GM23338 (cell line): ENCODE measurements around the gene PSIP1. TPM values are rescaled to one million over a fixed set of nuclear protein-coding genes. Genes with fewer than 3 reads are reported as not detected.

ENCODE experiments used
- ATAC-seq: fragments of 200-7000 bp; cut with Tn5 transposase; 3 replicates; pipeline ENCODE4 v1.9.1; 2020
- DNase-seq: peaks from one replicate; pipeline ENCODE4 v3.0.0-alpha.2; 2015; ENCODE audit warnings: low spot score
- H2AFZ ChIP-seq: fragments of 200-600 bp; sonication (generic); 2 replicates; pipeline ENCODE4 v1.8.0; 2016; ENCODE audit warnings: antibody characterized with exemption, mild to moderate bottlenecking, moderate library complexity
- H3F3A ChIP-seq: fragments of 200-600 bp; sonication (generic); replicated peaks from 2 replicates; pipeline ENCODE4 v1.8.0; 2017; ENCODE audit warnings: antibody characterized with exemption, mixed run types, low read depth
- H3K27ac ChIP-seq: fragments of 200-600 bp; sonication (generic); 2 replicates; pipeline ENCODE4 v1.6.1; 2016; ENCODE audit warnings: low read depth
- H3K27me3 ChIP-seq: fragments of 200-600 bp; sonication (generic); 2 replicates; pipeline ENCODE4 v1.8.0; 2016; ENCODE audit warnings: mild to moderate bottlenecking, mixed run types, moderate library complexity; ENCODE audit not compliant: insufficient read depth
- H3K36me3 ChIP-seq: fragments of 200-600 bp; sonication (generic); 2 replicates; pipeline ENCODE4 v1.8.0; 2016; ENCODE audit warnings: mild to moderate bottlenecking; ENCODE audit not compliant: insufficient read depth
- H3K4me1 ChIP-seq: fragments of 200-600 bp; sonication (generic); 2 replicates; pipeline ENCODE4 v1.8.0; 2016; ENCODE audit warnings: mild to moderate bottlenecking, moderate library complexity; ENCODE audit not compliant: insufficient read depth
- H3K4me2 ChIP-seq: fragments of 200-600 bp; sonication (generic); 2 replicates; pipeline ENCODE4 v1.7.1; 2017; ENCODE audit warnings: mixed run types
- H3K4me3 ChIP-seq: fragments of 200-600 bp; sonication (generic); 2 replicates; pipeline ENCODE4 v1.6.1; 2016; ENCODE audit warnings: mixed run types
- H3K79me2 ChIP-seq: fragments of 200-600 bp; sonication (generic); replicated peaks from 2 replicates; pipeline ENCODE4 v1.8.0; 2017; ENCODE audit warnings: mild to moderate bottlenecking; ENCODE audit not compliant: insufficient read depth
- H3K9me2 ChIP-seq: fragments of 200-600 bp; sonication (generic); 2 replicates; pipeline ENCODE4 v1.8.0; 2017; ENCODE audit not compliant: insufficient read depth
- H4K20me1 ChIP-seq: fragments of 200-600 bp; sonication (generic); replicated peaks from 2 replicates; pipeline ENCODE4 v1.8.0; 2017; ENCODE audit warnings: mild to moderate bottlenecking; ENCODE audit not compliant: insufficient read depth
- H3K27ac Mint-ChIP-seq: 2 replicates; pipeline ENCODE4 v1.8.0; 2020; ENCODE audit warnings: inconsistent platforms, mild to moderate bottlenecking, moderate library complexity, mixed read lengths
- H3K27me3 Mint-ChIP-seq: 3 replicates; pipeline ENCODE4 v1.8.0; 2022; ENCODE audit warnings: low read depth, mild to moderate bottlenecking, moderate library complexity, mixed read lengths, inconsistent platforms; ENCODE audit not compliant: insufficient read depth, poor library complexity
- H3K36me3 Mint-ChIP-seq: 3 replicates; pipeline ENCODE4 v1.8.0; 2021; ENCODE audit warnings: low read depth, mild to moderate bottlenecking, inconsistent platforms, moderate library complexity, mixed read lengths
- H3K4me1 Mint-ChIP-seq: 3 replicates; pipeline ENCODE4 v1.8.0; 2020; ENCODE audit warnings: mild to moderate bottlenecking, inconsistent platforms, mixed read lengths
- H3K4me3 Mint-ChIP-seq: 3 replicates; pipeline ENCODE4 v1.8.0; 2021; ENCODE audit warnings: moderate library complexity, mild to moderate bottlenecking, inconsistent platforms, mixed read lengths
- H3K9me3 Mint-ChIP-seq: 3 replicates; pipeline ENCODE4 v1.8.0; 2020; ENCODE audit warnings: moderate library complexity, mild to moderate bottlenecking, inconsistent platforms, mixed read lengths
- CREB1 ChIP-seq: fragments of 250-450 bp; sonication (Bioruptor Pico); IDR thresholded peaks from 2 replicates; pipeline ENCODE4 v1.5.0; 2020; ENCODE audit warnings: low read depth, mild to moderate bottlenecking, moderate library complexity
- EZH2 ChIP-seq: fragments of 200-600 bp; sonication (generic); IDR thresholded peaks from one replicate; pipeline ENCODE4 v1.8.0; 2017; ENCODE audit warnings: antibody characterized with exemption, mild to moderate bottlenecking, low read depth; ENCODE audit not compliant: unreplicated experiment
- EZH2phosphoT487 ChIP-seq: fragments of 200-600 bp; sonication (generic); IDR thresholded peaks from one replicate; pipeline ENCODE4 v1.8.1; 2018; ENCODE audit warnings: antibody characterized with exemption; ENCODE audit not compliant: unreplicated experiment
- JUNB ChIP-seq: IDR thresholded peaks from one replicate; pipeline ENCODE4 v1.6.1; 2016; ENCODE audit warnings: antibody characterized with exemption; ENCODE audit not compliant: unreplicated experiment
- NANOG ChIP-seq: IDR thresholded peaks from 2 replicates; pipeline ENCODE4 v1.6.1; 2016; ENCODE audit warnings: antibody characterized with exemption, borderline replicate concordance
- POLR2AphosphoS5 ChIP-seq: IDR thresholded peaks from 2 replicates; pipeline ENCODE4 v1.6.1; 2016; ENCODE audit warnings: antibody characterized with exemption, low read depth
- STAT1 ChIP-seq: IDR thresholded peaks from one replicate; pipeline ENCODE4 v1.6.1; 2016; ENCODE audit warnings: antibody characterized with exemption; ENCODE audit not compliant: unreplicated experiment
- ZNF114 ChIP-seq: fragments of 250-450 bp; sonication (Bioruptor Pico); IDR thresholded peaks from 2 replicates; pipeline ENCODE4 v1.5.0; 2020; ENCODE audit warnings: mild to moderate bottlenecking, moderate library complexity
- ZNF331 ChIP-seq: fragments of 250-450 bp; sonication (Bioruptor Pico); IDR thresholded peaks from 2 replicates; pipeline ENCODE4 v1.5.0; 2020; ENCODE audit warnings: low read depth, mild to moderate bottlenecking, moderate library complexity
- polyA plus RNA-seq: library from polyadenylated mRNA; unstranded; fragments of >200 nt; fragmentation: Nextera tagmentation; extraction: Ambion mirVana; gene quantifications from 2 replicates; pipeline ENCODE4 v1.2.1, GENCODE V29; 2016
- total RNA-seq: library from RNA; depleted of rRNA; stranded (reverse); fragments of >200 nt; shearing (Covaris generic); gene quantifications from 2 replicates; pipeline ENCODE4 v1.2.3, GENCODE V29; 2014
- TF ChIP-seq, protein P1 (sequence below): IDR thresholded peaks from 2 replicates; pipeline ENCODE4 v1.6.1; 2016; ENCODE audit warnings: antibody characterized with exemption
- TF ChIP-seq, protein P2 (sequence below): IDR thresholded peaks from one replicate; pipeline ENCODE4 v1.6.1; 2018; ENCODE audit warnings: antibody characterized with exemption; ENCODE audit not compliant: unreplicated experiment
- TF ChIP-seq, protein P3 (sequence below): fragments of 250-450 bp; sonication (Bioruptor Pico); IDR thresholded peaks from 2 replicates; pipeline ENCODE4 v1.5.0; 2020; ENCODE audit warnings: mild to moderate bottlenecking, moderate library complexity
- TF ChIP-seq, protein P4 (sequence below), 2 experiments: fragments of 200-600 bp in 1 of 2; sonication (generic) in 1 of 2; conservative IDR thresholded peaks; 2 replicates each; pipeline versions ENCODE4 v1.5.1 to v1.6.1; 2016 to 2017; ENCODE audit warnings: antibody characterized with exemption in 2 of 2, low read depth in 2 of 2, mild to moderate bottlenecking in 2 of 2, moderate library complexity in 1 of 2

The PSIP1 gene
- total and polyA plus RNA-seq, 2 experiments from 2014 or later: 332 to 989 TPM

DNA sequence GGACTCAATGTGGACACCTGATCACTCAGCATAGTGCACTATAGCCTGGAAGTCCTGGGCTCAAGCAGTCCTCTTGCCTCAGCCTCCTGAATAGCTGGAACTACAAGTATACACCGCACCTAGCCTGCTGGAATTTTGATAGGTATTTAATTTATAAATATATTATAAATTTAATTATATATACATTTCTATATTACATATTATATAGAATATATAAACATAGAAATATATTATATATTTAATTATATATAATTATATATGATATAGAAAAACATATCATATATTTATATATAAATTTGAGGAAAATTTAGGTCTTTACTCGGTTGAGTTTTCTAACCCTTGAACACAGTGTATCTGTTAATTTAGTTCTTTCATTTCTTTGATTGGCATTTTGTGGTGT, 15.2 kb upstream of the PSIP1 start:
- Histone ChIP-seq H3K4me1 (peaks cover 4% of the 10 kb centered on the region; the same call in 1 of the 2 replicates), H3K4me2 (no peak overlapping the region), H2AFZ (no peak overlapping the region), H3K27ac (no peak overlapping the region), H3K9me2 (0 out of 2 replicates have a peak, but pooled peaks cover 3% of the 10 kb centered on the region), H3K36me3 (no peaks in the 10 kb centered on the region), H3K27me3 (no peaks in the 10 kb centered on the region), H3K4me3 (no peak overlapping the region), H3K79me2 (no peaks in the 10 kb centered on the region), H3F3A (no peaks in the 10 kb centered on the region), H4K20me1 (no peaks in the 10 kb centered on the region)
- Mint-ChIP-seq H3K9me3 (peaks cover 2% of the 10 kb centered on the region; the same call in 1 of the 3 replicates), H3K4me1 (peaks cover 2% of the 10 kb centered on the region; the same call in 2 of the 3 replicates), H3K4me3 (no peak overlapping the region), H3K36me3 (no peaks in the 10 kb centered on the region), H3K27ac (no peak overlapping the region), H3K27me3 (peaks cover 3% of the 10 kb centered on the region)
- no peak for DNase-seq
- ATAC-seq: no peak
- no peak for TF ChIP-seq NANOG
- TF ChIP-seq POLR2AphosphoS5: no peak
- TF ChIP-seq, protein P1, sequence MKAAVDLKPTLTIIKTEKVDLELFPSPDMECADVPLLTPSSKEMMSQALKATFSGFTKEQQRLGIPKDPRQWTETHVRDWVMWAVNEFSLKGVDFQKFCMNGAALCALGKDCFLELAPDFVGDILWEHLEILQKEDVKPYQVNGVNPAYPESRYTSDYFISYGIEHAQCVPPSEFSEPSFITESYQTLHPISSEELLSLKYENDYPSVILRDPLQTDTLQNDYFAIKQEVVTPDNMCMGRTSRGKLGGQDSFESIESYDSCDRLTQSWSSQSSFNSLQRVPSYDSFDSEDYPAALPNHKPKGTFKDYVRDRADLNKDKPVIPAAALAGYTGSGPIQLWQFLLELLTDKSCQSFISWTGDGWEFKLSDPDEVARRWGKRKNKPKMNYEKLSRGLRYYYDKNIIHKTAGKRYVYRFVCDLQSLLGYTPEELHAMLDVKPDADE: no peak
- TF ChIP-seq STAT1: no peak
- no peak for TF ChIP-seq ZNF331 (CRISPR knock-in tag)
- TF ChIP-seq JUNB: no peak
- TF ChIP-seq EZH2: no peak
- TF ChIP-seq, protein P2, sequence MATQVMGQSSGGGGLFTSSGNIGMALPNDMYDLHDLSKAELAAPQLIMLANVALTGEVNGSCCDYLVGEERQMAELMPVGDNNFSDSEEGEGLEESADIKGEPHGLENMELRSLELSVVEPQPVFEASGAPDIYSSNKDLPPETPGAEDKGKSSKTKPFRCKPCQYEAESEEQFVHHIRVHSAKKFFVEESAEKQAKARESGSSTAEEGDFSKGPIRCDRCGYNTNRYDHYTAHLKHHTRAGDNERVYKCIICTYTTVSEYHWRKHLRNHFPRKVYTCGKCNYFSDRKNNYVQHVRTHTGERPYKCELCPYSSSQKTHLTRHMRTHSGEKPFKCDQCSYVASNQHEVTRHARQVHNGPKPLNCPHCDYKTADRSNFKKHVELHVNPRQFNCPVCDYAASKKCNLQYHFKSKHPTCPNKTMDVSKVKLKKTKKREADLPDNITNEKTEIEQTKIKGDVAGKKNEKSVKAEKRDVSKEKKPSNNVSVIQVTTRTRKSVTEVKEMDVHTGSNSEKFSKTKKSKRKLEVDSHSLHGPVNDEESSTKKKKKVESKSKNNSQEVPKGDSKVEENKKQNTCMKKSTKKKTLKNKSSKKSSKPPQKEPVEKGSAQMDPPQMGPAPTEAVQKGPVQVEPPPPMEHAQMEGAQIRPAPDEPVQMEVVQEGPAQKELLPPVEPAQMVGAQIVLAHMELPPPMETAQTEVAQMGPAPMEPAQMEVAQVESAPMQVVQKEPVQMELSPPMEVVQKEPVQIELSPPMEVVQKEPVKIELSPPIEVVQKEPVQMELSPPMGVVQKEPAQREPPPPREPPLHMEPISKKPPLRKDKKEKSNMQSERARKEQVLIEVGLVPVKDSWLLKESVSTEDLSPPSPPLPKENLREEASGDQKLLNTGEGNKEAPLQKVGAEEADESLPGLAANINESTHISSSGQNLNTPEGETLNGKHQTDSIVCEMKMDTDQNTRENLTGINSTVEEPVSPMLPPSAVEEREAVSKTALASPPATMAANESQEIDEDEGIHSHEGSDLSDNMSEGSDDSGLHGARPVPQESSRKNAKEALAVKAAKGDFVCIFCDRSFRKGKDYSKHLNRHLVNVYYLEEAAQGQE: no peak
- TF ChIP-seq, protein P3, sequence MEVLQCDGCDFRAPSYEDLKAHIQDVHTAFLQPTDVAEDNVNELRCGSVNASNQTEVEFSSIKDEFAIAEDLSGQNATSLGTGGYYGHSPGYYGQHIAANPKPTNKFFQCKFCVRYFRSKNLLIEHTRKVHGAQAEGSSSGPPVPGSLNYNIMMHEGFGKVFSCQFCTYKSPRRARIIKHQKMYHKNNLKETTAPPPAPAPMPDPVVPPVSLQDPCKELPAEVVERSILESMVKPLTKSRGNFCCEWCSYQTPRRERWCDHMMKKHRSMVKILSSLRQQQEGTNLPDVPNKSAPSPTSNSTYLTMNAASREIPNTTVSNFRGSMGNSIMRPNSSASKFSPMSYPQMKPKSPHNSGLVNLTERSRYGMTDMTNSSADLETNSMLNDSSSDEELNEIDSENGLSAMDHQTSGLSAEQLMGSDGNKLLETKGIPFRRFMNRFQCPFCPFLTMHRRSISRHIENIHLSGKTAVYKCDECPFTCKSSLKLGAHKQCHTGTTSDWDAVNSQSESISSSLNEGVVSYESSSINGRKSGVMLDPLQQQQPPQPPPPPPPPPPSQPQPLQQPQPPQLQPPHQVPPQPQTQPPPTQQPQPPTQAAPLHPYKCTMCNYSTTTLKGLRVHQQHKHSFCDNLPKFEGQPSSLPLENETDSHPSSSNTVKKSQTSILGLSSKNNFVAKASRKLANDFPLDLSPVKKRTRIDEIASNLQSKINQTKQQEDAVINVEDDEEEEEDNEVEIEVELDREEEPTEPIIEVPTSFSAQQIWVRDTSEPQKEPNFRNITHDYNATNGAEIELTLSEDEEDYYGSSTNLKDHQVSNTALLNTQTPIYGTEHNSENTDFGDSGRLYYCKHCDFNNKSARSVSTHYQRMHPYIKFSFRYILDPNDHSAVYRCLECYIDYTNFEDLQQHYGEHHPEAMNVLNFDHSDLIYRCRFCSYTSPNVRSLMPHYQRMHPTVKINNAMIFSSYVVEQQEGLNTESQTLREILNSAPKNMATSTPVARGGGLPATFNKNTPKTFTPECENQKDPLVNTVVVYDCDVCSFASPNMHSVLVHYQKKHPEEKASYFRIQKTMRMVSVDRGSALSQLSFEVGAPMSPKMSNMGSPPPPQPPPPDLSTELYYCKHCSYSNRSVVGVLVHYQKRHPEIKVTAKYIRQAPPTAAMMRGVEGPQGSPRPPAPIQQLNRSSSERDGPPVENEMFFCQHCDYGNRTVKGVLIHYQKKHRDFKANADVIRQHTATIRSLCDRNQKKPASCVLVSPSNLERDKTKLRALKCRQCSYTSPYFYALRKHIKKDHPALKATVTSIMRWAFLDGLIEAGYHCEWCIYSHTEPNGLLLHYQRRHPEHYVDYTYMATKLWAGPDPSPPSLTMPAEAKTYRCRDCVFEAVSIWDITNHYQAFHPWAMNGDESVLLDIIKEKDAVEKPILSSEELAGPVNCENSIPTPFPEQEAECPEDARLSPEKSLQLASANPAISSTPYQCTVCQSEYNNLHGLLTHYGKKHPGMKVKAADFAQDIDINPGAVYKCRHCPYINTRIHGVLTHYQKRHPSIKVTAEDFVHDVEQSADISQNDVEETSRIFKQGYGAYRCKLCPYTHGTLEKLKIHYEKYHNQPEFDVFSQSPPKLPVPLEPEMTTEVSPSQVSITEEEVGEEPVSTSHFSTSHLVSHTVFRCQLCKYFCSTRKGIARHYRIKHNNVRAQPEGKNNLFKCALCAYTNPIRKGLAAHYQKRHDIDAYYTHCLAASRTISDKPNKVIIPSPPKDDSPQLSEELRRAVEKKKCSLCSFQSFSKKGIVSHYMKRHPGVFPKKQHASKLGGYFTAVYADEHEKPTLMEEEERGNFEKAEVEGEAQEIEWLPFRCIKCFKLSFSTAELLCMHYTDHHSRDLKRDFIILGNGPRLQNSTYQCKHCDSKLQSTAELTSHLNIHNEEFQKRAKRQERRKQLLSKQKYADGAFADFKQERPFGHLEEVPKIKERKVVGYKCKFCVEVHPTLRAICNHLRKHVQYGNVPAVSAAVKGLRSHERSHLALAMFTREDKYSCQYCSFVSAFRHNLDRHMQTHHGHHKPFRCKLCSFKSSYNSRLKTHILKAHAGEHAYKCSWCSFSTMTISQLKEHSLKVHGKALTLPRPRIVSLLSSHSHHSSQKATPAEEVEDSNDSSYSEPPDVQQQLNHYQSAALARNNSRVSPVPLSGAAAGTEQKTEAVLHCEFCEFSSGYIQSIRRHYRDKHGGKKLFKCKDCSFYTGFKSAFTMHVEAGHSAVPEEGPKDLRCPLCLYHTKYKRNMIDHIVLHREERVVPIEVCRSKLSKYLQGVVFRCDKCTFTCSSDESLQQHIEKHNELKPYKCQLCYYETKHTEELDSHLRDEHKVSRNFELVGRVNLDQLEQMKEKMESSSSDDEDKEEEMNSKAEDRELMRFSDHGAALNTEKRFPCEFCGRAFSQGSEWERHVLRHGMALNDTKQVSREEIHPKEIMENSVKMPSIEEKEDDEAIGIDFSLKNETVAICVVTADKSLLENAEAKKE: no peak
- no peak for TF ChIP-seq EZH2phosphoT487
- TF ChIP-seq CREB1 (CRISPR knock-in tag): no peak
- TF ChIP-seq, protein P4, sequence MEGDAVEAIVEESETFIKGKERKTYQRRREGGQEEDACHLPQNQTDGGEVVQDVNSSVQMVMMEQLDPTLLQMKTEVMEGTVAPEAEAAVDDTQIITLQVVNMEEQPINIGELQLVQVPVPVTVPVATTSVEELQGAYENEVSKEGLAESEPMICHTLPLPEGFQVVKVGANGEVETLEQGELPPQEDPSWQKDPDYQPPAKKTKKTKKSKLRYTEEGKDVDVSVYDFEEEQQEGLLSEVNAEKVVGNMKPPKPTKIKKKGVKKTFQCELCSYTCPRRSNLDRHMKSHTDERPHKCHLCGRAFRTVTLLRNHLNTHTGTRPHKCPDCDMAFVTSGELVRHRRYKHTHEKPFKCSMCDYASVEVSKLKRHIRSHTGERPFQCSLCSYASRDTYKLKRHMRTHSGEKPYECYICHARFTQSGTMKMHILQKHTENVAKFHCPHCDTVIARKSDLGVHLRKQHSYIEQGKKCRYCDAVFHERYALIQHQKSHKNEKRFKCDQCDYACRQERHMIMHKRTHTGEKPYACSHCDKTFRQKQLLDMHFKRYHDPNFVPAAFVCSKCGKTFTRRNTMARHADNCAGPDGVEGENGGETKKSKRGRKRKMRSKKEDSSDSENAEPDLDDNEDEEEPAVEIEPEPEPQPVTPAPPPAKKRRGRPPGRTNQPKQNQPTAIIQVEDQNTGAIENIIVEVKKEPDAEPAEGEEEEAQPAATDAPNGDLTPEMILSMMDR (conservative IDR thresholded peaks at IDR 0.05; ENCODE audit: low read depth in 2 of 2): no peak
- no peak for TF ChIP-seq ZNF114 (CRISPR knock-in tag)
